Suprapubic skin (tissue), 4 donors: Measurements from ENCODE around the gene CACNA2D1.

ENCODE experiments used
- CTCF ChIP-seq, 2 donors: fragments of 200-600 bp in 1 of 2; fragments of 450-650 bp in 1 of 2; sonication (generic) in 1 of 2; IDR thresholded peaks; one replicate each; pipeline ENCODE4 v1.5.1; 2016 to 2019; ENCODE audit warnings: antibody characterized with exemption in 2 of 2, mild to moderate bottlenecking in 1 of 2, moderate library complexity in 1 of 2
- EP300 ChIP-seq: sonication (generic); formaldehyde crosslinking; IDR thresholded peaks from one replicate; pipeline ENCODE4 v1.6.1; 2017; ENCODE audit warnings: antibody characterized with exemption
- POLR2A ChIP-seq, 2 donors: fragments of 450-650 bp; IDR thresholded peaks; one replicate each; pipeline ENCODE4 v1.6.1; 2017; ENCODE audit warnings: antibody characterized with exemption in 2 of 2, mild to moderate bottlenecking in 2 of 2, moderate library complexity in 2 of 2
- POLR2AphosphoS5 ChIP-seq, 3 donors: sonication (generic); formaldehyde crosslinking; IDR thresholded peaks; one replicate each; pipeline ENCODE4 v1.6.1; 2017; ENCODE audit warnings: antibody characterized with exemption in 3 of 3

GRCh38 chr7:82345886-82346285 lies 97.7 kb downstream of the CACNA2D1 start:
- TF ChIP-seq POLR2A (IDR thresholded peaks at IDR 0.05) (no peak), CTCF (IDR thresholded peaks at IDR 0.05) (no peak), POLR2AphosphoS5 (IDR thresholded peaks at IDR 0.05) (no peak), EP300 (no peak)
